HCT116 (cell line): ENCODE data around the gene RAMP3.

Experiments
- CBX3 ChIP-seq: IDR thresholded peaks from 2 replicates; pipeline ENCODE4 v1.6.1; 2012; ENCODE audit warnings: low read depth
- CEBPB ChIP-seq: IDR thresholded peaks from 2 replicates; pipeline ENCODE4 v1.6.1; 2012; ENCODE audit warnings: low read depth
- EZH2 ChIP-seq: fragments of 200-600 bp; sonication (generic); IDR thresholded peaks from 2 replicates; pipeline ENCODE4 v1.6.1; 2017; ENCODE audit warnings: antibody characterized with exemption, mixed run types
- EZH2phosphoT487 ChIP-seq: fragments of 200-600 bp; IDR thresholded peaks from 2 replicates; pipeline ENCODE4 v1.6.1; 2018; ENCODE audit warnings: antibody characterized with exemption, borderline replicate concordance
- MAX ChIP-seq: IDR thresholded peaks from 2 replicates; pipeline ENCODE4 v1.6.1; 2012
- POLR2A ChIP-seq: IDR thresholded peaks from 2 replicates; pipeline ENCODE4 v1.7.0; 2011; ENCODE audit warnings: borderline replicate concordance; ENCODE audit not compliant: insufficient read depth, insufficient read length; ENCODE audit errors: extremely low read depth
- POLR2AphosphoS5 ChIP-seq: IDR thresholded peaks from 2 replicates; pipeline ENCODE4 v1.6.1; 2011; ENCODE audit warnings: mild to moderate bottlenecking, low read depth, low read length, moderate library complexity
- SRF ChIP-seq: IDR thresholded peaks from 2 replicates; pipeline ENCODE4 v1.6.1; 2012; ENCODE audit warnings: low read depth
- ZFX ChIP-seq: fragments of 450-650 bp; IDR thresholded peaks from 2 replicates; pipeline ENCODE4 v1.6.1; 2017
- ZNF274 ChIP-seq: fragments of 200-500 bp; sonication (Bioruptor generic); IDR thresholded peaks from 2 replicates; pipeline ENCODE4 v1.6.1; 2014; ENCODE audit warnings: mild to moderate bottlenecking, low read depth, low read length, inconsistent platforms
- TF ChIP-seq, protein P1 (sequence below), 3 experiments: fragments of 200-600 bp in 1 of 3; sonication (generic) in 1 of 3; IDR thresholded peaks in 2 of 3; conservative IDR thresholded peaks in 1 of 3; 2 replicates each; pipeline ENCODE4 v1.5.1; 2012 to 2017; ENCODE audit warnings: low read depth in 2 of 3, low read length in 2 of 3, antibody characterized with exemption in 1 of 3, borderline replicate concordance in 1 of 3, control low read depth in 1 of 3, mild to moderate bottlenecking in 1 of 3, mixed read lengths in 1 of 3, mixed run types in 1 of 3, moderate library complexity in 1 of 3; ENCODE audit not compliant: insufficient read depth in 1 of 3
- TF ChIP-seq, protein P2 (sequence below): IDR thresholded peaks from 2 replicates; pipeline ENCODE4 v1.6.1; 2012; ENCODE audit warnings: low read depth

DNA sequence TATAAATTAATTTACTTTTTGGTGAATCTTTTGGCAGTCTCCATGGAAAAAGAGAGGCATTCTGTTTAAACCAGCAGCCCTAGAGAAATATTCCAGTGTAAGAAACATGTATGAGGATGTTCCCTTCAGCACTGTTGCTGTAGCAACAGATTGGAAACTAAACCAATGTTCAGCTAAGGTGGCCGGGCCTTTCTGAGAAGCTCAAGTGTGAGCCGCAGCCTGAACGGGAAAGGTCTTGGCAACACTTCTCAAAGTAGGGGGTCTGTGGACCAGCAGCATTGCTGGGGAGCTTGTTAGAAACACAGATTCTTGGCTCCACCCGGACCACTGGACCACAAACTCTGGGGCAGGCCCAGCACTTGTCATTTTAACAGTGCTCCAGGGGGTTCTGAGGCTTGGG, 36.2 kb downstream of the RAMP3 start:
- TF ChIP-seq, protein P1, sequence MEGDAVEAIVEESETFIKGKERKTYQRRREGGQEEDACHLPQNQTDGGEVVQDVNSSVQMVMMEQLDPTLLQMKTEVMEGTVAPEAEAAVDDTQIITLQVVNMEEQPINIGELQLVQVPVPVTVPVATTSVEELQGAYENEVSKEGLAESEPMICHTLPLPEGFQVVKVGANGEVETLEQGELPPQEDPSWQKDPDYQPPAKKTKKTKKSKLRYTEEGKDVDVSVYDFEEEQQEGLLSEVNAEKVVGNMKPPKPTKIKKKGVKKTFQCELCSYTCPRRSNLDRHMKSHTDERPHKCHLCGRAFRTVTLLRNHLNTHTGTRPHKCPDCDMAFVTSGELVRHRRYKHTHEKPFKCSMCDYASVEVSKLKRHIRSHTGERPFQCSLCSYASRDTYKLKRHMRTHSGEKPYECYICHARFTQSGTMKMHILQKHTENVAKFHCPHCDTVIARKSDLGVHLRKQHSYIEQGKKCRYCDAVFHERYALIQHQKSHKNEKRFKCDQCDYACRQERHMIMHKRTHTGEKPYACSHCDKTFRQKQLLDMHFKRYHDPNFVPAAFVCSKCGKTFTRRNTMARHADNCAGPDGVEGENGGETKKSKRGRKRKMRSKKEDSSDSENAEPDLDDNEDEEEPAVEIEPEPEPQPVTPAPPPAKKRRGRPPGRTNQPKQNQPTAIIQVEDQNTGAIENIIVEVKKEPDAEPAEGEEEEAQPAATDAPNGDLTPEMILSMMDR (IDR thresholded peaks at IDR 0.05 in 2 of 3, conservative IDR thresholded peaks at IDR 0.05 in 1 of 3; ENCODE audit: borderline replicate concordance in 1 of 3, insufficient read depth in 1 of 3, low read depth in 2 of 3, low read length in 2 of 3), result no peak
- TF ChIP-seq POLR2A, result no peak
- TF ChIP-seq MAX, result no peak
- no peak for TF ChIP-seq EZH2
- TF ChIP-seq POLR2AphosphoS5, result no peak
- TF ChIP-seq, protein P2, sequence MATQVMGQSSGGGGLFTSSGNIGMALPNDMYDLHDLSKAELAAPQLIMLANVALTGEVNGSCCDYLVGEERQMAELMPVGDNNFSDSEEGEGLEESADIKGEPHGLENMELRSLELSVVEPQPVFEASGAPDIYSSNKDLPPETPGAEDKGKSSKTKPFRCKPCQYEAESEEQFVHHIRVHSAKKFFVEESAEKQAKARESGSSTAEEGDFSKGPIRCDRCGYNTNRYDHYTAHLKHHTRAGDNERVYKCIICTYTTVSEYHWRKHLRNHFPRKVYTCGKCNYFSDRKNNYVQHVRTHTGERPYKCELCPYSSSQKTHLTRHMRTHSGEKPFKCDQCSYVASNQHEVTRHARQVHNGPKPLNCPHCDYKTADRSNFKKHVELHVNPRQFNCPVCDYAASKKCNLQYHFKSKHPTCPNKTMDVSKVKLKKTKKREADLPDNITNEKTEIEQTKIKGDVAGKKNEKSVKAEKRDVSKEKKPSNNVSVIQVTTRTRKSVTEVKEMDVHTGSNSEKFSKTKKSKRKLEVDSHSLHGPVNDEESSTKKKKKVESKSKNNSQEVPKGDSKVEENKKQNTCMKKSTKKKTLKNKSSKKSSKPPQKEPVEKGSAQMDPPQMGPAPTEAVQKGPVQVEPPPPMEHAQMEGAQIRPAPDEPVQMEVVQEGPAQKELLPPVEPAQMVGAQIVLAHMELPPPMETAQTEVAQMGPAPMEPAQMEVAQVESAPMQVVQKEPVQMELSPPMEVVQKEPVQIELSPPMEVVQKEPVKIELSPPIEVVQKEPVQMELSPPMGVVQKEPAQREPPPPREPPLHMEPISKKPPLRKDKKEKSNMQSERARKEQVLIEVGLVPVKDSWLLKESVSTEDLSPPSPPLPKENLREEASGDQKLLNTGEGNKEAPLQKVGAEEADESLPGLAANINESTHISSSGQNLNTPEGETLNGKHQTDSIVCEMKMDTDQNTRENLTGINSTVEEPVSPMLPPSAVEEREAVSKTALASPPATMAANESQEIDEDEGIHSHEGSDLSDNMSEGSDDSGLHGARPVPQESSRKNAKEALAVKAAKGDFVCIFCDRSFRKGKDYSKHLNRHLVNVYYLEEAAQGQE, result no peak
- TF ChIP-seq ZFX, result no peak
- TF ChIP-seq ZNF274, result no peak
- TF ChIP-seq CEBPB, result no peak
- no peak for TF ChIP-seq CBX3
- TF ChIP-seq SRF, result no peak
- TF ChIP-seq EZH2phosphoT487, result no peak
